RPMI8226 (cell line): Measurements from ENCODE around the gene CBLB.

Source experiments
- DNase-seq: peaks from one replicate; pipeline ENCODE4 v3.0.0-alpha.2; 2015

Gene CBLB

GRCh38 chr3:105869861-105870755, 1.3 kb upstream of the CBLB start:
- no peak for DNase-seq

- no peak for DNase-seq
Observed at GRCh38 chr3:105869531-105869833, 670 bp upstream of the CBLB start.

- no peak for DNase-seq
Observed at GRCh38 chr3:105868431-105868741, 426 bp downstream of the CBLB start.

- DNase-seq = peak; percentile 20
Observed at GRCh38 chr3:105867712-105868430, 941 bp downstream of the CBLB start.

- DNase-seq = no peak
Observed at GRCh38 chr3:105866656-105867653, 1.9 kb downstream of the CBLB start.

- DNase-seq = no peak
Observed at GRCh38 chr3:105865867-105866350, 2.9 kb downstream of the CBLB start.

- no peak for DNase-seq
Observed at GRCh38 chr3:105865016-105865623, 3.7 kb downstream of the CBLB start.

- no peak for DNase-seq
Observed at GRCh38 chr3:105864212-105864611, 4.6 kb downstream of the CBLB start.

GRCh38 chr3:105863608-105864007, 5.2 kb downstream of the CBLB start:
- DNase-seq = no peak

GRCh38 chr3:105862217-105862616, 6.6 kb downstream of the CBLB start:
- no peak for DNase-seq

- no peak for DNase-seq
Observed at GRCh38 chr3:105860641-105861040, 8.2 kb downstream of the CBLB start.

- DNase-seq = no peak
Observed at GRCh38 chr3:105858017-105858416, 10.8 kb downstream of the CBLB start.

- DNase-seq = no peak
Observed at GRCh38 chr3:105857601-105858000, 11.2 kb downstream of the CBLB start.

- no peak for DNase-seq
Observed at GRCh38 chr3:105856605-105857004, 12.2 kb downstream of the CBLB start.

GRCh38 chr3:105853801-105854432, 14.9 kb downstream of the CBLB start:
- peak; percentile 26 for DNase-seq

- no peak for DNase-seq
Observed at GRCh38 chr3:105851582-105851981, 17.2 kb downstream of the CBLB start.

- DNase-seq = no peak
Observed at GRCh38 chr3:105851176-105851575, 17.6 kb downstream of the CBLB start.

- no peak for DNase-seq
Observed at GRCh38 chr3:105850593-105850992, 18.2 kb downstream of the CBLB start.

- no peak for DNase-seq
Observed at GRCh38 chr3:105848821-105849220, 20.0 kb downstream of the CBLB start.

GRCh38 chr3:105847865-105848264, 20.9 kb downstream of the CBLB start:
- DNase-seq = no peak

GRCh38 chr3:105847452-105847851, 21.4 kb downstream of the CBLB start:
- DNase-seq = no peak

- no peak for DNase-seq
Observed at GRCh38 chr3:105846809-105847208, 22.0 kb downstream of the CBLB start.
